ENCODE data around the gene RPL23.

Gene RPL23

GRCh38 chr17:38853292-38854219 lies at the start of gene RPL23:
Gene RPL23 (minus strand): TSS chr17:38853721. CDS start chr17:38853710, 11 bp downstream.
- peak; percentile 63 to 77 (median 68) for DNase-seq

GRCh38 chr17:38900978-38901656 lies 47.6 kb upstream of the RPL23 start:
- no peak for DNase-seq

GRCh38 chr17:38899421-38899820 lies 45.9 kb upstream of the RPL23 start:
- DNase-seq = no peak

GRCh38 chr17:38898812-38899348 lies 45.4 kb upstream of the RPL23 start:
- DNase-seq = peak; percentile 31 to 73 (median 56)

GRCh38 chr17:38898291-38898679 lies 44.8 kb upstream of the RPL23 start:
- DNase-seq = no peak

- DNase-seq = no peak
These were observed 44.3 kb upstream of the RPL23 start for GRCh38 chr17:38897671-38898290.

GRCh38 chr17:38897176-38897575 lies 43.7 kb upstream of the RPL23 start:
- no peak for DNase-seq

- DNase-seq = no peak
These were observed 42.9 kb upstream of the RPL23 start for GRCh38 chr17:38896346-38896954.

GRCh38 chr17:38894276-38894675 lies 40.8 kb upstream of the RPL23 start:
- DNase-seq = no peak

GRCh38 chr17:38893607-38894006 lies 40.1 kb upstream of the RPL23 start:
- no peak for DNase-seq

- DNase-seq = no peak
These were observed 39.6 kb upstream of the RPL23 start for GRCh38 chr17:38893113-38893512.

- no peak for DNase-seq
These were observed 39.1 kb upstream of the RPL23 start for GRCh38 chr17:38892620-38893019.

GRCh38 chr17:38892083-38892482 lies 38.6 kb upstream of the RPL23 start:
- DNase-seq = no peak

GRCh38 chr17:38891441-38891840 lies 37.9 kb upstream of the RPL23 start:
- DNase-seq = no peak

GRCh38 chr17:38890410-38890746 lies 36.9 kb upstream of the RPL23 start:
- DNase-seq = no peak

- DNase-seq = no peak
These were observed 36.4 kb upstream of the RPL23 start for GRCh38 chr17:38889745-38890409.

- no peak for DNase-seq
These were observed 35.3 kb upstream of the RPL23 start for GRCh38 chr17:38888842-38889241.

- no peak for DNase-seq
These were observed 33.1 kb upstream of the RPL23 start for GRCh38 chr17:38886643-38887010.

GRCh38 chr17:38885728-38886642 lies 32.5 kb upstream of the RPL23 start:
- no peak for DNase-seq

- DNase-seq = no peak
These were observed 31.7 kb upstream of the RPL23 start for GRCh38 chr17:38885044-38885727.

Data from activated naive CD4-positive, alpha-beta T cell (primary cell).